Measurements from ENCODE around the gene NT5C2.

Gene NT5C2

DNA sequence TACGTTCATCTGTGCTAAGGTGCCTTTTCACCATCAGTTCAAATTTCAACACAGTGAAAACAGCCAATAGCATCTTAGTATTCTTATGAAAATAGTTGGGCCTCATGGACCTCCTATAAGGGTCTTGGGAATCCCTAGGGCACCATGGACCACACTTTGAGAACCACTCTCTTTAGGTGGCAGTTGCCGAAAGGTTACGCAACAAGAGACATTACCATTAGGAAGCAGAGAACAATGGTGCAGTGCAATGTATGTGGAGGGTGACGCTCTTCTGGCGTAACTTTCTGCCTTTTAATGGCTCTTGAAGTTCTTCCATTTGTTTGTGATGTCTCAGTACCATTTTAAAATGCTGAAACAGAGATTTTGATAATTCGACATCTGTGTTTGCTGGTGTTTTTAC lies 143.8 kb downstream of the NT5C2 start:
- no peak for DNase-seq

- DNase-seq, result no peak
These were observed 145.7 kb downstream of the NT5C2 start for GRCh38 chr10:103047381-103047780.

DNA sequence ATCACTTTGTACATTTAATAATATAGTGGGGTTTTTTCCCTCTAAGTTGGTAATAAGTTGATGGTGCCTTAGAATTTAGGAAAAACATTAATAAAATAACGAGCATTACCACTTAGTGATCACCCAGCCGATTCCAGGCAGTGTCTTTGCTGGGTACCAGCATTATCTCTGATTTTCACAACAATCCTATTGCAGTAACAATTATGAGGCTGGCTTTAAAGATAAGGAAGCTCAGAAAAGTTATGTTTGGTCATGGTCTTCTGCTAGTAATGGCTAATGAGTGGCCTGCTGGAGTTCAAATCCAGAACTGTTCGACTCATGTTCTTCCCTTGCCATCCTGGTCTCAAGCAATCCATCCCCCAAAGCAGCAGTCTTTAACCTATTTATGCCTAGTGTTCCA lies 147.1 kb downstream of the NT5C2 start:
- DNase-seq, result no peak

- DNase-seq, result no peak
These were observed 148.1 kb downstream of the NT5C2 start for GRCh38 chr10:103044942-103045489.

GRCh38 chr10:103042908-103043307 lies 150.2 kb downstream of the NT5C2 start:
- no peak for DNase-seq

DNA sequence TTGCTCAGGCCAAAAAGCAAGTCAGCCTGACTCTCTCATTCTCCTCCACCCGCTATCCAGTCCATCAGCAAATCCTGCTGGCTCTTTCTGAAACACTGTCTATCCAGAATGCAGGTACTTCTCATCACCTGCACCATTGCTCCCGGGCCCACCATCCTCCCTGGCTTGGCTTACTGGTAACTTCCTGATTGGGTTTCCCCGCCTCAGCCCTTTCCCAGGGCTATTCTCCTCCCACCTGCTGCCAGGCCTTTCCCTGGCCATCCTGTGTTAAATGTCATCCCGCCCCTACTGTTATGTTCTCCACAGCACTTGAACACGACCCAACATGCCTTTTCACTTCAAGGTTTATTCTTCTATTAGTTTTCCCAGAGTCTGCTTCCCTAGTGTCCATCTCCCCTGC lies 150.9 kb downstream of the NT5C2 start:
- DNase-seq, result no peak

GRCh38 chr10:103041391-103041790 lies 151.7 kb downstream of the NT5C2 start:
- no peak for DNase-seq

DNA sequence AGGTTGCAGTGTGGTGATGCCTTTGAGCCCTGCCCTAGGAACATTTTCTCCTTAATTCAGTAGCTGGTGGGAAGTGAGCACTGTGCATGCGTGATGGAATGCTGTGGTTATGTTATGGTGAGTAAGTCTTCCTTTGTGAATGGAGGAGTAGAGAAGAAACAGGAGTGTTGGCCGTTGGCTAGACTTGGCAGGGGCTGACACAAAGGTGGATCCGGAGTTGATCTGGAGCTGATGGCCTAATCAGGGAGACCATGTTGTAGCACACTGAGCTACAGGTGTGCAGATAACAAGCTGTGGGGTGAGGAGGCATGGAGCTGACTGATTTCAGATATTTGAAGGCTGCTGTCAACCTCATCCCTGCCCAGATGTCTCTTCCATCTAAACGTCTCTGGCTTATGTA lies 152.7 kb downstream of the NT5C2 start:
- DNase-seq, result no peak

- no peak for DNase-seq
These were observed 154.5 kb downstream of the NT5C2 start for GRCh38 chr10:103038570-103038969.

All from amniotic stem cell (primary cell).